Ramos (cell line): ENCODE measurements around the gene TIMM21.

Source experiments
- in situ Hi-C: fragments of 300-500 bp; cut with MboI; formaldehyde crosslinking; loops from one replicate; pipeline ENCODE4 v1.14.3; 2022; ENCODE audit warnings: low sequenced_read_pairs; ENCODE audit not compliant: unreplicated experiment

The TIMM21 gene

DNA sequence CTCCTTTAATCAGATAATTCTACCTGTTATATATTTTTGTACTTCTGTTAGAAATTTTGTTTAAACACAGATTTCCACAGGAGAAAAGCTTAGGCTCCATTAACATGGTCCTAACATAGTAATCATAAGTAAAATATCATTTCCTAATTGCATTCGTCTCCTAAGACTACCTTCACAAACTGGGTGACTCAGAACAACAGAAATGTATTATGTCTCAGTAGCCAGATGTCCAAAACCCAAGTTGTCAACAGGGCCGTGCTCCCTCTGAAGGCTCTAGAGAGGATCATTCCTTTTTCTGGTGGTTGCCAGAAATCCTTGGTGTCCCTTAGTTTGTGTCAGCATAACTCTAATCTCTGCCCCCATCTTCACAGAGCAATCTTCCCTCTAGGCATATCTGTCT lies 6.1 kb upstream of the TIMM21 start:
- in situ Hi-C loops: no loop called here

DNA sequence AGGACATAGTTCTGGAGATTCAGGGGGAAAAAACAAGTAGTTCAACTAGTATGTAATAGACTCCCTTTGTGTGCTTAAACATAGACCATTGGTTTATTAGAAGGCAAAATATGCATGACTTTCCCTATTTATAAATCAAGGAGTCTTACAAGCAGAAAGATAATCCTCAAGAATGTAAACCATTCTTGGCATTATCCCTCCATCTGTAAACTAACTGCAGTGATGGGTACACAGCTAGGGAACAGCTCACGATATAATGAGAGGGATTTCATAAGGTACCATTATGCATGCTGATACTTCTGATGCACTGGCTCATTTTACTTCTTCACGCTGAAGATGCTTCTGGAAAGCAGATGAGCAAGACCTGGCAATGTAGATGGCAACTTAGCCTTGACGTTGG lies 1.6 kb upstream of the TIMM21 start:
- in situ Hi-C loops: no loop called here

DNA sequence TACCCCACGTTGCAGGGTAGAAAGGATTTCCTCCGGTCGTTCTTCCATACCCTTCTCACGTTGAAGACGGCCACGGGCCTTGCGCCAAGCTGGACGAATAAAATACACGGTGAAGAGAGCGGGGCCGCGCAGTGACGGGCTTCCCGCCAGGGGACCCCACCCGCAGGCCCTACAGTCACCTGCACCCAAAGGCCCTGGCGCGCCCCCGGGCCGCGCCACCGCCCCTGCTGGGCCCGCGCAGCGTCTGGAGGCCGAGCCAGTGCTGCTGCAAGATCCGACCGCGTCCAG lies 888 bp upstream of the TIMM21 start:
- in situ Hi-C loops: no loop called here

DNA sequence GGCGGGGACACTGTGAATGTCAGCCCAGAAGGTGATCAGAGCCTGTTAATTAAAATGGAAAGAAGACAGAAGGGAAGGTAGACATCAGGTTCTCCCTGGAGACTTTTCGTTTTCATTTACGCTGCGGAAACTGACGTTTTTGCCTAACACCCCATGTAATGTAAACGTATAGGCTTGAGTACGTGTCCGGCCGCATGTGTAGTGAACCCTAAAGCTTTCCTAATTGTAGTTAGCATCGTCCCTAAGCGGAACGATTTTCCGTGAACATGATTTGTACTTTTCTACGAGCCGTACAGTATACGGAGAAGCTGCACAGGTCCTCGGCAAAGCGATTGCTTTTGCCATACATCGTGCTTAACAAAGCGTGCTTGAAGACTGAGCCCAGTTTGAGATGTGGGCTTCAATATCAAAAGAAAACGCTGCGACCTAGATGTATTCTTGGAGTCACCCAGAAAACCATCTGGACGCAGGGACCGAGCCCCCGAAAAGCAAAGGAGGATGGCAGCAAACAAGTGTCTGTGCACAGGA lies 284 bp downstream of the TIMM21 start:
- in situ Hi-C loops: no loop called here

DNA sequence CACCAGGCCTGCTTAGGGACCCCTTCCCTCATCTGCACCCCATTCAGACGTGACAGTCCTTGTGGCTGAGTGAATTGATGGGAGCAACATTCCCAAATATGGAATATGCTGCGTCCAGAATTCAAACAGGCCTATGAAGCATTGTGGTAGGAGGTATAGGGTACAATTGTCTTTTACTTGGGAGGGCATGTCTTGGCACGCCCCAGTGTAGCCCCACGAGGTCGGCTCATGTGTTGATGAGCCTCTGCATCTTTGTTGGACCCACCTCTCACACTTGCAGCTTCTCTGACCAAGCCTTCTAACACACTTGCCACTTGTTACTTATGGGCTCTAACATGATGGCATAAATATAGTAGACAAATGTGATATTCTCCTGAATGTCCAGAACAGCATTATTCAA lies 1.6 kb downstream of the TIMM21 start:
- in situ Hi-C loops: no loop called here

DNA sequence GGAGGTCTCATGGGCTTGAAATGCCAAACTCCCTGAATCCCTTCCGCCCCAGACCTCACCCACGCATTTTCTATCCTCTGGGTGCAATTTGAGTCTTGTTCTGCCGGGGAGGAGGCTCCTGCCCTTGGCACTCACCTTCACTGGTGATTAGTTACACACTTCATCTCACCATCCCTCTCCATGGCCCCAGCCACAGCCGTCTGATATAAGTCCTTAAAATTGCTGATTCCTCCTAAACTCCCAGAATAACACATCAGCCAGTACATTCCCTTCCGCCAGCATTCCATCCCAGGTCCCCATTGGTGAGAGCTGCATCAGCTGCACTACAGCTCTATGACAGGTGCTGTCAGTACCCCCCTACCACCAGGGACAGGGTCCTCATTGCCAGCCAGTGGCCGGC lies 3.9 kb downstream of the TIMM21 start:
- in situ Hi-C loops: no loop called here

DNA sequence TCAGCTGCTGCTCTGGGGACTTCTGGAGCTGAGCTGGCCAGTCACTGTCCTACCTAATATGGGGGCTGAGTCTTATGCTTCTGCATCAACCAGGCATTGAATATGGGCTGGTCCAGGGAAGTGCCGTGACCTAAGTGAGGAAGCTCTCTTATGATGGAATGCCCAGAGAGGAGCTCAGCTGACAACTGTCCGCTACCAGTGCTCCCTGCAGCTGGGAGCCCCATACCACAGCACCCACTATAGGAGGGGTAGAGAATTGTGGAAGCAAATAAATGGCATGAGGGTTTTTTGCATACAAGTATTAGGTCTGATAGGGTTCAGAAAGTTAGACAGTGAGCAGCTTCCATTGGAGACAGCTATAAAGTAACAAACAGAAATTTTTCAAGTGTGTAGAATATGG lies 4.5 kb downstream of the TIMM21 start:
- in situ Hi-C loops: no loop called here

DNA sequence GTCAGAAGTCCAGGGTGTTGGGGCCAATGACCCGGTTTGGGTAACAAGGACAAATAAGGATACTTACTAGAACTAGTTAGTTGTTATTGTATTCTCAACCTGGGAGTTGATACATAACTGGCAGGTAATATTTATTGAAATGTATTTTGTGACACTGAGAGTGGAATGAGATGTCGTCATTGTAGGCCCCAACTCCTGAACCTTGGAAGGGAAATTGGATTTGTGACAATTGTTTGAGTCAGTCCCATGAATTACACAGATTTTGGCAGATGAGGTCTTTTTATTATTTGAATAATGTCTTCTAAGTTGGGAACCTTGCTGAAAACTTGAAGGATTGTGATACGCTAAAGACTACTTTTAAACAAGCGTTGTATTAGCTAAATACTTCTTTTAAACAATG lies 5.1 kb downstream of the TIMM21 start:
- in situ Hi-C loops: no loop called here

DNA sequence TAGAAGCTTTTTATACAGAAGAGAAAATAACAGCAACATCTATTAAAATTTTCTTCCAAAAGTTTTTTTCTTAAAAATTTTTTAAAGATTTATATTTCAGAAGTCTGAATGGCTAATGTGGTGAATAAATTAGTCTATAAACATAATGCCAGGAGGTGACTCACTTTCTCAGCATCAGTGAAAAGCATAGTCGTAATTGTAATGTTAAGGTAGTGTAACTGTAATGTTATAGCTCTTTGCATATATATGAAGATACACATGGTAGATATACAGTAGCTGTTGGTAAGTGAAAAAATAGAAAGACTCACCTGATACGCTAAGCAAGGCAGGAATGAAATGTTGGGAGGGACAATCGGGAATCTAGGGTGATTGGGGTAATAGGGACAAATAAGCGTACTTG lies 5.5 kb downstream of the TIMM21 start:
- in situ Hi-C loops: no loop called here

DNA sequence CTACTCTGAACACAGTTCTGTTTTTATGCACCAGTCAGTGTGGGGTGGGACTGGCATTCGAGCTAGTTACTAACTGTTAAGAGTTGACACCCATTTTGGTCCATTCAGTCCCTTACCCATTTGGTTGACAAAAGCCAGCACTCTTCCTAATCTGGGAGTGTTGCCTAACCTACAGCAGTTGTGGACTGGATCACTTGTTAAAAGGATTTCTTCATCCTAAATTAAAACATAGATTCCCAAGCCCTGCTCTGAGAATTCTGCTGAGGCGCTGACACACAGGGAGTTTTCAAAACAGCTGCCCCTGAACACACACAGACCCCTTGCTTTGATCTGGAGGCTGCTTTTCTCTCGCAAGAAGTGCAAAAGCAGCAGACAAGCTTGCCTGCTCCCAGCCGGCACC lies 6.4 kb downstream of the TIMM21 start:
- in situ Hi-C loops: no loop called here

DNA sequence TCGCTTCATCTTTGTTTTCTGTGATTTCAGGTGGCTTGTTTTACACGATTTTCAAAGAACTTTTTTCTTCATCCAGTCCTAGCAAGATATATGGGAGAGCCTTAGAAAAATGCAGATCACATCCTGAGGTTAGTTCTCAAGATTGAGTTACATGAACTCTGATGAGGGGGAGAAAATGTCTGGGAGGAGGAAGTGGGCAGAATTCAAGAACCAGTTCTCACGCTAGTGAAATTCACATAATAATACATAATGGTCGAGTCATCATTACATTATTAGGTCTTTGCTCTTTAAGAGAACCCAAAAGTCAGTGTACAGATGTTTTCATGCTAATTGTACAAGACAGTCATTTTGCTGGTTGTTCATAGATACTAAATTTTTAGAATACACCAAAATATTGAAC lies 7.0 kb downstream of the TIMM21 start:
- in situ Hi-C loops: no loop called here

DNA sequence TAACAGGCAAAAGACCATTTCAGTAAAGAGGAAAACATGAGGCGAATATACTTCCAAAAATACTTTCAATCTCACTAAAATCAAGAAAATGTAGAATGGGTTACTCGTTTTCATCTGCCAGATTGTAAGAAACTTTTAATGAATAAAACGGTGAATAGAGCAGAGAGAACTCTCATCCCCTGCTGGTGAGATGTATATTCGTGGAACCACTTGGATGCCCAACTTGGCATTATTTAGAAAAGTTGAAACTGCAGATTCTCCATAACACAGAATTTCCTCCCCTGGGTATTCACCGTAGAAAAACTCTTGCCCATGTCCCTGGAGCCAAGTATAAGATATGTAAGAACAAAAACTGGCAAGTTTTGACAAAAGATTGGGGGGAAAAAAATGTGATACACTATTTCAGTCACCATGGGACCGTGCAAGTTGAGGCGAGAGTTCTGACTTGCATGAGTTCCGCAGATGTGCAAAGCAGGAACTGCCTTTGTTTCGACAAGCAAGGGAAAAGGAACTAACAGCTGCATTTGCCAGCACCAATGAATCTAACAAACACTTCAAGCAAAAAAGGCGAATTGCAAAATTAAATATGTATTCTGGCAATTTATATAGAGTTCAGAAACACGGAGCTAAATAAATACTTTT lies 14.8 kb downstream of the TIMM21 start:
- in situ Hi-C loops: no loop called here

DNA sequence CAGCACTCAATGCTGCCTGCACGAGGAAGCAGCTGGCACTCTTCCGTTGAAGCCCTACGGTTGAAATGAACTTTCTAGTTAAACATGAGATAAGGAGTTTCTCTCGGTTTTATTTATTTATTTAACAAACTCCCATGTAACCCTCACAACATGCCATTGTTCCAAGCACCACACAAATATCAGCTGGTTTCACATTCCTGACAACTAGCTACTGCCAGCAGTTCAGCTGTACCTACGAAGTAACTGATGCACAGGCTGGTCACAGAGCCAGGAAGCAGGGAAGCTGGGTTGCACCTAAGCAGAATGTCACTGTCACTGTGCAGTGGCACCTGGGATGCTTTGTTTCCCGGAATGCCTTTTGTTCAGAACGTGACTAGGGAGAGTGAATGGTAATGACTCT lies 18.1 kb downstream of the TIMM21 start:
- in situ Hi-C loops: no loop called here

DNA sequence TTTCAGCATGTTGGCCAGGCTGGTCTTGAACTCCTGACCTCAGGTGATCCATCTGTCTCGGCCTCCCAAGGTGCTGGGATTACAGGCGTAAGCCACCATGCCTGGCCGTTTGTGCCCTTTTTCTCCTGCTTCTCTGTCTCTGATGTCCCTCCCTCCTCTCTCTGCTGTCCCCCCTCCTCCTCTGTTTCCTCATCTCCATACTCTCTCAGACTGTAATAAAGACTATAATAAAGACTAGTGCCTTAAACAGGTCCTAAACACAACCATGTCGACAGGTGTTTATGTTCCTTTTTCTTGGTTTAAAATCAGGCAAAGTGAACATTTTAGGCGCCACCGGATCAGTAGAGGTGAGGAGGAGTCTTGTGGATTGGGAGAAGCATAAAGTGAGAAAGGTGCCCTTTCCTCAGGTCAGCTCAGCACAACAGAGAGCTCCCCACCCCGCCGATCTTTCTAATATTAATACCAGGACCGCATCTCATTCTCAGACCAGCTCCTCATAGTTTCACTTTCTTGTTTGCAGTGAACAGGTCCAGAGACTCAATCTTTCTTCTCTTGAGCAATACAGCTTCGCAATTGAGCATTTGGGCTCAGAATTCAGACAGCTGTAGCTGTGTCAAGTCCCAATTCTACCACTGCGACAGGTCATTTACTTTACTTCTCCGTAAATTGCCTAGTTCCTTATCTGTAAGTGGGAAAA lies 23.7 kb downstream of the TIMM21 start:
- in situ Hi-C loops: no loop called here

DNA sequence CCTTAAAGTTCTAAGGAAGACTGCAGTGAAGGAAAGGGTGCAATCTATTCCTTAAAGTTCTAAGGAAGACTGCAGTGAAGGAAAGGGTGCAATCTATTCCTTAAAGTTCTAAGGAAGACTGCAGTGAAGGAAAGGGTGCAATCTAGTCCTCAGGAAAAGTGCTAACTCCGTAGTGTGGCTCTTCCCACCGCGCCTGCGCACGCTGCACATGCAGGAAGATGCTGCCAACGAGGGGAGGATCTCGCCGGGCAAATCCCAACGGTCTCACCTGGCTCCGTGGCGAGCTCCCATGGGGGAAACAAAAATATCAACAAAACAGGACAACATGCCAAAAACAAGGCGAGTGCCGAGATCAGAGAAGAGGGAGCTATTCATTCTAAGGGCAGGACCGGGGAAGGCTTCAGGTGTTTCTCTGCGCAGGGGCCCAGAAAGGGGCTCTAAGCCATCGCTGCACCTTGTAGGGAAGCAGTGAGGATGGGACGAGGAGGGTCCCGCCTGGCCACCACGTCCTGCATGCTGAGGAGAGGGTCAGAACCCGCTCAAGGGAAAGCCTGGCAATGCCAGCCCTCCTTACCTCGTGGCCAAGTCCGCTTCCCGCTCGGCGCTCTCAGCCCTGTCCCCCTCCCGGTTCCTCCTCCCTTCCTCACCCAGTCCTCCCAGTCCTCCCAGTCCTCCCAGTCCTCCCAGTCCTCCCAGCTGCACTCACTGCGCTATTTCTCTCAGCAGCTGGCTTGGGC lies 24.5 kb downstream of the TIMM21 start:
- in situ Hi-C loops: no loop called here

DNA sequence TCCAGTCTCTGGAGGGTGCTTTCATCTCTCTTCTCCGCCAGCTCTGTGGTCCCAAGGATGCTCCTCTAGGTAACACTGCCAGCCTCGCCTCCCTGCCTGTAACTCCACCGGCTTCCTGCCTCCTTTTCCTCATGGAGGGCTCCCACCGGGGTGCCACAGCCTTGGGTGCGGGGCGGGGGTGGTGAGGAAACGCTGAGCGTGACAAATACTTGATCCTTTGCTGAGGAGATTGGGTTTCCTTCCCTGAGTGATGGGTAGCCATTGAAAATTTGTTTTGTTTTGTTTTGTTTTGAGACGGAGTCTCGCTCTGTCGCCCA lies 25.1 kb downstream of the TIMM21 start:
- in situ Hi-C loops: no loop called here

DNA sequence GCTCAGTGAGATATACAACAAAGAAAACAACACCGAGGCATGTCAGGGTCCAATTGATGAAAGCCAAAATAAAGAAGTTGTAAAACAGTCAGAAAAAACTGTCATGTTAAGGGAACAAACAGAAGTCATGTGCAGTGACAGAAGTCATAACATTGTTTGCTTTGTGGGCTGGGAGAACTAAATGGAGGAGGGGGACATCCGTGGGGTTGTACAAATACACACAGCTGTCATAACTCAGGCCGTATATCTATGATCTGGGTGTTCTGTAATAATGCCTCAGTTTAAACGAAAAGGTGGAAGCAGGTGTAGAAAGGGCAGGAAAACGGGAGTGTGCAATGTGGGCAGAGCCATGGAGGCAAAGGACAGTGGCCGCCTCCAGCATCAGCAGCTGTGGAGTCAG lies 27.3 kb downstream of the TIMM21 start:
- in situ Hi-C loops: no loop called here

DNA sequence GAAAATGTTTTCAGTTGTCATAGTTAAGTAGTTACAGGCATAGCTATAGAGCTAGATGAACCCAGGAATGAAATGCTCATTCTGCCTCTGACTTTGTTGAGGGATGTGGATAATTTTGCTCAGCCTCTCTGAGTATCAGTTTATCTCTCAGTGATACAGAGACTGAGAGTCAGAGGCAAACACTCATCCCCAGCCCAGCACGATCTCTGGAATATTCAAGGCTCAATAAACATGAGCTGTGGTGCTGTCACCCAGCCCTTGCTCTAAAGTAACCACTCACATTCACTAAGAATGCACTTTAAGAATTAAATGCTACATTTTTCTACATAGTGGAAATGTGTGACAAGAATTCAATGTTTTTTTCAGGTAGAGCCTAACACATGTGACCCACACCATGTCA lies 30.6 kb downstream of the TIMM21 start:
- in situ Hi-C loops: no loop called here

DNA sequence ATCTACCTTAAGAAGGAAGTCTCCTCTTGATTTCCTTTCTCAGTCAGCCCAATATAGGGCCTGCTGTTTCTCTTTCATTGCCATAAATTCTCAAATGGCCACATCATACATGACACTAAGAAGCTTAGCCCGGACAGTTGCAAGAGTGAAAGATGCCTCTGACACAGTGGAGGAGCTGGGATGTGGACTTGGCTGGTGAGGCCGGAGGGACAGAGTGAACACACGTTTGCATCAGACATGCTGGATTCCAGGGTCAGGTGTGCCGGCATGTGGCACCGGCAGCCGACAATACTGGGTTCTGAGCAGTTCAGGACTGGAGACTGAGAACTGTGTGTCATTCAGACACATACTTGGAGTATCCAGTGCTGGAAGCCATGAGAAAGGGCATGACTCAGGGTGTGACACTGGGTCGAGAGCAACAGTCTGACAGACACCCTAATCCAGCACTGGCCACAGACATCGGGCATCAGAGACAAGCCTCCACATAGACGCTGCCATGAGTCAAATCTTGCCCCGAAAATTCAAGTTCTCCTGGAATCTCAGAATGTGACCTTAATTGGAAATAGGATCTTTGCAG lies 31.4 kb downstream of the TIMM21 start:
- in situ Hi-C loops: no loop called here

DNA sequence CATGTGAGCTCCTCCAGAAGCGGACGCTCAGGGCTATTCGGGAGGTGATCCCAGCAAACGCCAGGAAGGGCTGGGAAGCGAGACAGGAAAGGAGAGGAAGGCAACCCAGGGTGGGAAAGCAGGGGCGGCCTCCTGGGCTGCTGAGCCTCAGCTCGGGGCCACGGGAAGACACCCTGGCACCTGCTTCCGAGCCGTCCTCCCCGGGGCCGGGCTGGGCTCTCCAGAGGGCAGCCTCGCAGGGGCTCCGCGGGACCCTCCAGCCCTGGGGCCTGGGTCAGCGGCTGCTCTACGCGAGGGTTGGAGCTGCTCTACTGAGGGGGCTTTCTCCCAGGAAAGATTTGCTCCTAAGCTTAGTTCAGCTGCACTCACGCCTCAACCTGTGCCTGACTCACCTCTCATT lies 34.0 kb downstream of the TIMM21 start:
- in situ Hi-C loops: no loop called here

DNA sequence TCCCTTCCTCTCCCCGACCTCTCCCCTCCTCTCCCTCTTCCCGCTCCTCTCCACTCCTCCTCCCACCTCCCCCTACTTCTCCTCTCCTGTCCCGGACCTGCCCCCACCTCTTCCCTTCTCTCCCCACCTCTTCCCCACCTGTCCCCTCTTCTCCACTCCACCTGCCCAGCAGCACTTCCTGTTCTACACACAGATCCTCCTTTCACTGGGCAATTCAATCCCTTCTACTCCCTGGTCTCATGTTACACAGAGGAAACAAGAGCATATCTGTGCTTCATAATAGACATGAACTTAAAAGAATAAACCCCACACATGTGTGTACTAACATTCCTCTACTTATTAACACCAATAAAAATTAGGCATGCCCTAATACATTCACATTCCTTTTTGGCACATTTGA lies 34.8 kb downstream of the TIMM21 start:
- in situ Hi-C loops: no loop called here

DNA sequence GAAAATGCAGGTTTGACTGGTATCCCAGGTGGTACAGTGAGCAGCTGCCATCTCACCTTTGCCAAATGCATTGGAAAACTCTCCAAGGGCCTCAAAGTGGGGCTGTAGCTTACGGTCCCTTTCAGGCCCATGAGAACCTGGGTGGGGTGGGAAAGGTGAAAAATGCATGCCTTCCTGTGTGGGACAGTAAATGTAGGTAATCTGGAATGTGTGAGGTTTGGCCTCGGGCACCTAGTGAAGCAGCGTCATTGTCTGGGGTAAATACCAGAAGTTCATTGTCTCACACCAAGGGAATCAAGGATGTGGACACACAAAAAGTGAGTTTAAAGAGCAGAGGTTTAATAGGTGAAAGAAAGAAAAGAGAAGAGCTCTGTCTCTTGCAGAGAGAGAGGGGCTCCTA lies 36.6 kb downstream of the TIMM21 start:
- in situ Hi-C loops: no loop called here
